SK-N-SH treated with all-trans-retinoic acid at 6 μM for 48 hours (cell line): ENCODE results near the gene VPS33B.

Experiments used
- ATAC-seq: fragments of 200-7000 bp; cut with Tn5 transposase; 3 replicates; pipeline ENCODE4 v1.9.1; 2020; ENCODE audit warnings: mild to moderate bottlenecking, moderate library complexity
- ARNTL ChIP-seq: fragments of 450-650 bp; formaldehyde crosslinking; IDR thresholded peaks from 2 replicates; pipeline ENCODE4 v1.5.0; 2020; ENCODE audit warnings: low read depth, mild to moderate bottlenecking, moderate library complexity, borderline replicate concordance
- BACH2 ChIP-seq: fragments of 250-450 bp; sonication (Bioruptor Pico); IDR thresholded peaks from 2 replicates; pipeline ENCODE4 v1.9.0; 2021; ENCODE audit warnings: mild to moderate bottlenecking, borderline replicate concordance
- CSDC2 ChIP-seq: fragments of 250-450 bp; sonication (Bioruptor Pico); IDR thresholded peaks from 2 replicates; pipeline ENCODE4 v1.5.0; 2020; ENCODE audit warnings: mild to moderate bottlenecking, moderate library complexity
- ESRRG ChIP-seq: fragments of 250-450 bp; sonication (Bioruptor Pico); IDR thresholded peaks from 2 replicates; pipeline ENCODE4 v1.6.1; 2021; ENCODE audit warnings: mild to moderate bottlenecking
- ISL1 ChIP-seq: fragments of 250-450 bp; sonication (Bioruptor Pico); IDR thresholded peaks from 2 replicates; pipeline ENCODE4 v2.1.2; 2022; ENCODE audit warnings: mild to moderate bottlenecking, moderate library complexity
- OSR1 ChIP-seq: fragments of 250-450 bp; sonication (Bioruptor Pico); IDR thresholded peaks from 2 replicates; pipeline ENCODE4 v1.8.0; 2022; ENCODE audit warnings: moderate library complexity, mild to moderate bottlenecking, inconsistent platforms
- PPARA ChIP-seq: fragments of 250-450 bp; sonication (Bioruptor Pico); IDR thresholded peaks from 2 replicates; pipeline ENCODE4 v1.5.0; 2020; ENCODE audit warnings: mild to moderate bottlenecking, borderline replicate concordance
- RARB ChIP-seq: fragments of 250-450 bp; sonication (Bioruptor Pico); IDR thresholded peaks from 2 replicates; pipeline ENCODE4 v1.8.0; 2021; ENCODE audit warnings: mild to moderate bottlenecking, moderate library complexity
- SNAI2 ChIP-seq: fragments of 250-450 bp; sonication (Bioruptor Pico); IDR thresholded peaks from 2 replicates; pipeline ENCODE4 v1.5.0; 2020; ENCODE audit warnings: mild to moderate bottlenecking, moderate library complexity
- TCF4 ChIP-seq: fragments of 250-450 bp; sonication (Bioruptor Pico); IDR thresholded peaks from 2 replicates; pipeline ENCODE4 v1.8.0; 2021; ENCODE audit warnings: mild to moderate bottlenecking, moderate library complexity, borderline replicate concordance
- TOX ChIP-seq: fragments of 250-450 bp; sonication (Bioruptor Pico); IDR thresholded peaks from 2 replicates; pipeline ENCODE4 v1.8.0; 2021; ENCODE audit warnings: mild to moderate bottlenecking, moderate library complexity, borderline replicate concordance
- ZC3H10 ChIP-seq: fragments of 250-450 bp; sonication (Bioruptor Pico); IDR thresholded peaks from 2 replicates; pipeline ENCODE4 v1.5.1; 2021; ENCODE audit warnings: mild to moderate bottlenecking, moderate library complexity
- ZFP3 ChIP-seq: fragments of 250-450 bp; sonication (Bioruptor Pico); IDR thresholded peaks from 2 replicates; pipeline ENCODE4 v1.5.0; 2020; ENCODE audit warnings: mild to moderate bottlenecking, moderate library complexity
- ZFP30 ChIP-seq: fragments of 450-650 bp; formaldehyde crosslinking; IDR thresholded peaks from 2 replicates; pipeline ENCODE4 v1.5.0; 2022; ENCODE audit warnings: mild to moderate bottlenecking, moderate library complexity
- ZNF565 ChIP-seq: fragments of 450-650 bp; formaldehyde crosslinking; conservative IDR thresholded peaks from 2 replicates; pipeline ENCODE4 v1.5.0; 2020; ENCODE audit warnings: low read depth, mild to moderate bottlenecking, moderate library complexity
- ZNF70 ChIP-seq: fragments of 450-650 bp; formaldehyde crosslinking; IDR thresholded peaks from 2 replicates; pipeline ENCODE4 v1.5.0; 2020; ENCODE audit warnings: mild to moderate bottlenecking, moderate library complexity
- ZNF8 ChIP-seq: fragments of 450-650 bp; formaldehyde crosslinking; IDR thresholded peaks from 2 replicates; pipeline ENCODE4 v1.5.0; 2020; ENCODE audit warnings: mild to moderate bottlenecking, moderate library complexity
- TF ChIP-seq, protein P1 (sequence below): fragments of 250-450 bp; sonication (Bioruptor Pico); IDR thresholded peaks from 2 replicates; pipeline ENCODE4 v1.5.1; 2020; ENCODE audit warnings: low read depth, mild to moderate bottlenecking, moderate library complexity
- TF ChIP-seq, protein P2 (sequence below): fragments of 250-450 bp; sonication (Bioruptor Pico); IDR thresholded peaks from 2 replicates; pipeline ENCODE4 v1.8.0; 2020; ENCODE audit warnings: mild to moderate bottlenecking, moderate library complexity, borderline replicate concordance
- TF ChIP-seq, protein P3 (sequence below): fragments of 250-450 bp; sonication (Bioruptor Pico); IDR thresholded peaks from 2 replicates; pipeline ENCODE4 v1.8.0; 2021; ENCODE audit warnings: low read depth, mild to moderate bottlenecking, moderate library complexity, borderline replicate concordance
- TF ChIP-seq, protein P4 (sequence below): fragments of 250-450 bp; sonication (Bioruptor Pico); IDR thresholded peaks from 2 replicates; pipeline ENCODE4 v1.5.1; 2021; ENCODE audit warnings: mild to moderate bottlenecking, moderate library complexity
- TF ChIP-seq, protein P5 (sequence below): fragments of 250-450 bp; sonication (Bioruptor Pico); IDR thresholded peaks from 2 replicates; pipeline ENCODE4 v1.5.0; 2020; ENCODE audit warnings: mild to moderate bottlenecking, moderate library complexity

VPS33B gene

DNA sequence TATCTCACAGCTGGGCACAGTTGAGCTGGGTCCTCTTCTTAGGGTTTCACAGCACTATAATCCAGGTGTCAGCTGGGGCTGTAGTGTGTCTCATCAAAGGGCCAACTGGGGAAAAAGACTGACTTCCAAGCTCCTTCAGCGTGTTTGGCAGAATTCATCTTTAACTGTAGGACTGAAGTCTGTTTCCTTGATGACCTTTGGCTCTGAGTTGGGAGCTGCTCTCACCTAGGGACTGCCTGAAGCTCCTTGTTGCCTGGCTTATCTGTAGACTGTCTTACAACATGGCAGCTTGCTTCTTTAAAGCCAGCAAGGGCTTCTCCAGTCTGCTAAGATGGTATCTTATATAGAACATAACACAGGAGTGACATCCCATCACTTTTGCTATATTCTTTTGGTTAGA, 5.3 kb upstream of the VPS33B start:
- no peak for ATAC-seq

DNA sequence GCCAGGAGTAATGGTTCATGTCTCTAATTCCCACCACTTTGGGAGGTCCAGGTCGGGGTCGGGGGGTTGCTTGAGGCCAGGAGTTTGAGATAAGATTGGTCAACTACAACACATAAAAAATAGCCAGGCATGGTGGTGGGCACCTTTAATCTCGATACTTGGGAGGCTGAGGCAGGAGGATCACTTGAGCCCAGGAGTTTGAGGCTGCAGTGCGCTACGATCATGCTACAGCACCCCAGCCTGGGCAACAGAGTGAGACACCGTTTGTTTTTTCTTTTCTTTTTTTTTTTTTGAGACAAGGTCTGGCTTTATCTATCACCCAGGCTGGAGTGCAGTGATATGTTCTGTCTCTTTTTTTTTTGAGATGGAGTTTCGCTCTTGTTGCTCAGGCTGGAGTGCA, 1.3 kb upstream of the VPS33B start:
- ATAC-seq, result no peak
- TF ChIP-seq ZFP30 (CRISPR knock-in tag) (no peak), ZNF8 (CRISPR knock-in tag) (no peak), ESRRG (CRISPR knock-in tag) (no peak), OSR1 (CRISPR knock-in tag) (no peak), PPARA (no peak), TCF4 (CRISPR knock-in tag) (no peak), BACH2 (CRISPR knock-in tag) (no peak), ZC3H10 (CRISPR knock-in tag) (no peak), ZNF70 (CRISPR knock-in tag) (no peak), ISL1 (no peak), CSDC2 (CRISPR knock-in tag) (no peak), ARNTL (CRISPR knock-in tag) (no peak)
- TF ChIP-seq, protein P1, sequence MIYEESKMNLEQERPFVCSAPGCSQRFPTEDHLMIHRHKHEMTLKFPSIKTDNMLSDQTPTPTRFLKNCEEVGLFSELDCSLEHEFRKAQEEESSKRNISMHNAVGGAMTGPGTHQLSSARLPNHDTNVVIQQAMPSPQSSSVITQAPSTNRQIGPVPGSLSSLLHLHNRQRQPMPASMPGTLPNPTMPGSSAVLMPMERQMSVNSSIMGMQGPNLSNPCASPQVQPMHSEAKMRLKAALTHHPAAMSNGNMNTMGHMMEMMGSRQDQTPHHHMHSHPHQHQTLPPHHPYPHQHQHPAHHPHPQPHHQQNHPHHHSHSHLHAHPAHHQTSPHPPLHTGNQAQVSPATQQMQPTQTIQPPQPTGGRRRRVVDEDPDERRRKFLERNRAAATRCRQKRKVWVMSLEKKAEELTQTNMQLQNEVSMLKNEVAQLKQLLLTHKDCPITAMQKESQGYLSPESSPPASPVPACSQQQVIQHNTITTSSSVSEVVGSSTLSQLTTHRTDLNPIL (CRISPR knock-in tag), result no peak
- TF ChIP-seq, protein P2, sequence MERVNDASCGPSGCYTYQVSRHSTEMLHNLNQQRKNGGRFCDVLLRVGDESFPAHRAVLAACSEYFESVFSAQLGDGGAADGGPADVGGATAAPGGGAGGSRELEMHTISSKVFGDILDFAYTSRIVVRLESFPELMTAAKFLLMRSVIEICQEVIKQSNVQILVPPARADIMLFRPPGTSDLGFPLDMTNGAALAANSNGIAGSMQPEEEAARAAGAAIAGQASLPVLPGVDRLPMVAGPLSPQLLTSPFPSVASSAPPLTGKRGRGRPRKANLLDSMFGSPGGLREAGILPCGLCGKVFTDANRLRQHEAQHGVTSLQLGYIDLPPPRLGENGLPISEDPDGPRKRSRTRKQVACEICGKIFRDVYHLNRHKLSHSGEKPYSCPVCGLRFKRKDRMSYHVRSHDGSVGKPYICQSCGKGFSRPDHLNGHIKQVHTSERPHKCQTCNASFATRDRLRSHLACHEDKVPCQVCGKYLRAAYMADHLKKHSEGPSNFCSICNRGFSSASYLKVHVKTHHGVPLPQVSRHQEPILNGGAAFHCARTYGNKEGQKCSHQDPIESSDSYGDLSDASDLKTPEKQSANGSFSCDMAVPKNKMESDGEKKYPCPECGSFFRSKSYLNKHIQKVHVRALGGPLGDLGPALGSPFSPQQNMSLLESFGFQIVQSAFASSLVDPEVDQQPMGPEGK (CRISPR knock-in tag), result no peak
- TF ChIP-seq, protein P3, sequence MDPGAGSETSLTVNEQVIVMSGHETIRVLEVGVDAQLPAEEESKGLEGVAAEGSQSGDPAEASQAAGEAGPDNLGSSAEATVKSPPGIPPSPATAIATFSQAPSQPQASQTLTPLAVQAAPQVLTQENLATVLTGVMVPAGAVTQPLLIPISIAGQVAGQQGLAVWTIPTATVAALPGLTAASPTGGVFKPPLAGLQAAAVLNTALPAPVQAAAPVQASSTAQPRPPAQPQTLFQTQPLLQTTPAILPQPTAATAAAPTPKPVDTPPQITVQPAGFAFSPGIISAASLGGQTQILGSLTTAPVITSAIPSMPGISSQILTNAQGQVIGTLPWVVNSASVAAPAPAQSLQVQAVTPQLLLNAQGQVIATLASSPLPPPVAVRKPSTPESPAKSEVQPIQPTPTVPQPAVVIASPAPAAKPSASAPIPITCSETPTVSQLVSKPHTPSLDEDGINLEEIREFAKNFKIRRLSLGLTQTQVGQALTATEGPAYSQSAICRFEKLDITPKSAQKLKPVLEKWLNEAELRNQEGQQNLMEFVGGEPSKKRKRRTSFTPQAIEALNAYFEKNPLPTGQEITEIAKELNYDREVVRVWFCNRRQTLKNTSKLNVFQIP (CRISPR knock-in tag), result no peak
- TF ChIP-seq, protein P4, sequence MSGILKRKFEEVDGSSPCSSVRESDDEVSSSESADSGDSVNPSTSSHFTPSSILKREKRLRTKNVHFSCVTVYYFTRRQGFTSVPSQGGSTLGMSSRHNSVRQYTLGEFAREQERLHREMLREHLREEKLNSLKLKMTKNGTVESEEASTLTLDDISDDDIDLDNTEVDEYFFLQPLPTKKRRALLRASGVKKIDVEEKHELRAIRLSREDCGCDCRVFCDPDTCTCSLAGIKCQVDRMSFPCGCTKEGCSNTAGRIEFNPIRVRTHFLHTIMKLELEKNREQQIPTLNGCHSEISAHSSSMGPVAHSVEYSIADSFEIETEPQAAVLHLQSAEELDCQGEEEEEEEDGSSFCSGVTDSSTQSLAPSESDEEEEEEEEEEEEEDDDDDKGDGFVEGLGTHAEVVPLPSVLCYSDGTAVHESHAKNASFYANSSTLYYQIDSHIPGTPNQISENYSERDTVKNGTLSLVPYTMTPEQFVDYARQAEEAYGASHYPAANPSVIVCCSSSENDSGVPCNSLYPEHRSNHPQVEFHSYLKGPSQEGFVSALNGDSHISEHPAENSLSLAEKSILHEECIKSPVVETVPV (CRISPR knock-in tag), result no peak
- TF ChIP-seq, protein P5, sequence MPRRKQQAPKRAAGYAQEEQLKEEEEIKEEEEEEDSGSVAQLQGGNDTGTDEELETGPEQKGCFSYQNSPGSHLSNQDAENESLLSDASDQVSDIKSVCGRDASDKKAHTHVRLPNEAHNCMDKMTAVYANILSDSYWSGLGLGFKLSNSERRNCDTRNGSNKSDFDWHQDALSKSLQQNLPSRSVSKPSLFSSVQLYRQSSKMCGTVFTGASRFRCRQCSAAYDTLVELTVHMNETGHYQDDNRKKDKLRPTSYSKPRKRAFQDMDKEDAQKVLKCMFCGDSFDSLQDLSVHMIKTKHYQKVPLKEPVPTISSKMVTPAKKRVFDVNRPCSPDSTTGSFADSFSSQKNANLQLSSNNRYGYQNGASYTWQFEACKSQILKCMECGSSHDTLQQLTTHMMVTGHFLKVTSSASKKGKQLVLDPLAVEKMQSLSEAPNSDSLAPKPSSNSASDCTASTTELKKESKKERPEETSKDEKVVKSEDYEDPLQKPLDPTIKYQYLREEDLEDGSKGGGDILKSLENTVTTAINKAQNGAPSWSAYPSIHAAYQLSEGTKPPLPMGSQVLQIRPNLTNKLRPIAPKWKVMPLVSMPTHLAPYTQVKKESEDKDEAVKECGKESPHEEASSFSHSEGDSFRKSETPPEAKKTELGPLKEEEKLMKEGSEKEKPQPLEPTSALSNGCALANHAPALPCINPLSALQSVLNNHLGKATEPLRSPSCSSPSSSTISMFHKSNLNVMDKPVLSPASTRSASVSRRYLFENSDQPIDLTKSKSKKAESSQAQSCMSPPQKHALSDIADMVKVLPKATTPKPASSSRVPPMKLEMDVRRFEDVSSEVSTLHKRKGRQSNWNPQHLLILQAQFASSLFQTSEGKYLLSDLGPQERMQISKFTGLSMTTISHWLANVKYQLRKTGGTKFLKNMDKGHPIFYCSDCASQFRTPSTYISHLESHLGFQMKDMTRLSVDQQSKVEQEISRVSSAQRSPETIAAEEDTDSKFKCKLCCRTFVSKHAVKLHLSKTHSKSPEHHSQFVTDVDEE, result no peak

More for the DNA sequence above, 5.3 kb upstream of the VPS33B start:
- TF ChIP-seq, protein P5, result no peak
- TF ChIP-seq TOX (no peak), ZFP3 (CRISPR knock-in tag) (no peak), CSDC2 (CRISPR knock-in tag) (no peak), ZNF565 (CRISPR knock-in tag) (no peak), ARNTL (CRISPR knock-in tag) (no peak), BACH2 (CRISPR knock-in tag) (no peak), ESRRG (CRISPR knock-in tag) (no peak), ZNF70 (CRISPR knock-in tag) (no peak), ZC3H10 (CRISPR knock-in tag) (no peak), ZFP30 (CRISPR knock-in tag) (no peak), RARB (CRISPR knock-in tag) (no peak), ZNF8 (CRISPR knock-in tag) (no peak), SNAI2 (CRISPR knock-in tag) (no peak), ISL1 (no peak), OSR1 (CRISPR knock-in tag) (no peak)
- TF ChIP-seq, protein P1 (CRISPR knock-in tag), result no peak
- TF ChIP-seq, protein P4 (CRISPR knock-in tag), result no peak
- TF ChIP-seq, all 23 proteins: peak for 0
